Fibroblast of villous mesenchyme (primary cell): ENCODE data around the gene NBEA. TPM values are rescaled to one million over a fixed set of nuclear protein-coding genes. Genes with fewer than 3 reads are reported as not detected.
"Not testable (repeated sequence)": the region's sequence is repeated elsewhere in the genome, so short reads cannot be mapped to it uniquely, and the experiment has no call there.

Experiments used
- DNase-seq: peaks from one replicate; pipeline ENCODE4 v3.0.0-alpha.2; 2010; ENCODE audit warnings: low read depth
- H3K4me3 ChIP-seq: 2 replicates; pipeline ENCODE4 v1.5.1; 2011; ENCODE audit warnings: low read depth, mild to moderate bottlenecking, low read length
- CTCF ChIP-seq: IDR thresholded peaks from 2 replicates; pipeline ENCODE4 v1.5.1; 2012; ENCODE audit warnings: low read depth, mild to moderate bottlenecking, low read length; ENCODE audit not compliant: insufficient read depth
- total RNA-seq: library from RNA; depleted of rRNA; stranded (reverse); fragments of >200 nt; gene quantifications from 2 replicates; pipeline ENCODE4 v1.2.3, GENCODE V29; 2012

Gene NBEA
- total RNA-seq, 1 donor: 9.5 TPM

- H3K4me3 ChIP-seq: no peak overlapping the region
- no peak for DNase-seq
- TF ChIP-seq CTCF: no peak
Observed at GRCh38 chr13:35092251-35092650, 150.2 kb downstream of the NBEA start.

GRCh38 chr13:35092751-35093150 lies 150.7 kb downstream of the NBEA start:
- TF ChIP-seq CTCF: no peak
- no peak for DNase-seq

GRCh38 chr13:35093356-35093755 lies 151.3 kb downstream of the NBEA start:
- no peak for TF ChIP-seq CTCF
- no peak overlapping the region for H3K4me3 ChIP-seq
- DNase-seq: no peak

More at GRCh38 chr13:35092751-35093150, 150.7 kb downstream of the NBEA start:
- no peak overlapping the region for H3K4me3 ChIP-seq

- DNase-seq, H3K4me3 ChIP-seq: not testable (repeated sequence)
Observed at GRCh38 chr13:35106771-35107170, 164.7 kb downstream of the NBEA start.

- no peak for TF ChIP-seq CTCF
- no peak overlapping the region for H3K4me3 ChIP-seq
- no peak for DNase-seq
Observed at GRCh38 chr13:35107535-35107934, 165.5 kb downstream of the NBEA start.

- not testable (repeated sequence) for DNase-seq, H3K4me3 ChIP-seq
Observed at GRCh38 chr13:35113612-35114011, 171.5 kb downstream of the NBEA start.

- H3K4me3 ChIP-seq: no peak overlapping the region
- TF ChIP-seq CTCF: no peak
- DNase-seq: no peak
Observed at GRCh38 chr13:35127466-35127865, 185.4 kb downstream of the NBEA start.

GRCh38 chr13:35129500-35129899 lies 187.4 kb downstream of the NBEA start:
- no peak for DNase-seq
- no peak overlapping the region for H3K4me3 ChIP-seq
- TF ChIP-seq CTCF: no peak
